ENCODE results near the gene TMSB15C.
A peak's percentile ranks its signal among the peaks of the same experiment; 100 is the strongest.
"Not testable (repeated sequence)": the region's sequence is repeated elsewhere in the genome, so short reads cannot be mapped to it uniquely, and the experiment has no call there.

The TMSB15C gene

DNA sequence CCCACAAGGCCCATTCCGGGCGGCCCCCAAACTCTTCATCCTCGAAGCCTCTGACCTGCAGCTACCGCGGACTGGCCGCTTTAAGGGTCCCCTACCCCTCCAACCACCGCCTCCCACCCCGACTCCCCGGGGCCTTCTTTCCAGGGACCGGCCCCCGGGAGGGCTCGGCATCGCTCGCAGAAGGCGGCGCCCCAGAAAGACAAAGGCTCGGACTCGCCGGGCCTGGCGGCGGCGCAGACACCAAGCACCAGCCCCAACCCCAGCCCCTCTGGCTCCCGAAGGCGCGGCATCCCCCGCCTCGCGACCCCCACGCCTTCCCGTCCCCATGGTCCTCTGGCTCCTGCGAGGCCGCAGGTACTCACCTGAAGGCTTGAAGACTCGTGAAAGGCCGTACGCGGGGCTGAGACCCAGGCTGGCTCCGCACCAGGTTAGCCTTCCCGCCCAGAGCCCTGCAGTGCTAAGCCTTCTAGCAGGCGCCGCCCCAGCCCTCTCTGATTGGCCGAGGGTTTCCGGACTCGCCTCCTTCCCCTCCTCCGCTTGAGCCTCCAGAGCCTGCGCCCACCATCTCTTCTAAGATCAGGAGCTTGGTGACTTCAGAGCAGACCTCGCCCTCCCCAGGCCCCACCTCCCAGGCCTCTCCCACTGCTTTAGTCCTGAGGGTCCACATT lies at the start of gene TMSB15C:
Gene TMSB15C, minus strand, starts transcription at position 459 of the 668 bp plus-strand sequence.
- not testable (repeated sequence) for H3K27ac Mint-ChIP-seq; H3K36me3 Mint-ChIP-seq (ENCODE audit: low read depth); H3K9me3 Mint-ChIP-seq; H3K4me1 Mint-ChIP-seq (ENCODE audit: low read depth); H3K27me3 Mint-ChIP-seq (ENCODE audit: low read depth); H3K4me3 Mint-ChIP-seq; DNase-seq (ENCODE audit: low spot score)

GRCh38 chrX:104122829-104123228 lies 46.8 kb upstream of the TMSB15C start:
- no peak for DNase-seq (ENCODE audit: low spot score)
- Mint-ChIP-seq H3K27ac (peak overlapping the region; percentile 68), H3K4me3 (peak overlapping the region; percentile 36), H3K36me3 (ENCODE audit: low read depth) (no peaks in the 10 kb centered on the region), H3K27me3 (ENCODE audit: low read depth) (no peaks in the 10 kb centered on the region), H3K4me1 (ENCODE audit: low read depth) (peaks cover 14% of the 10 kb centered on the region), H3K9me3 (no peaks in the 10 kb centered on the region)

DNA sequence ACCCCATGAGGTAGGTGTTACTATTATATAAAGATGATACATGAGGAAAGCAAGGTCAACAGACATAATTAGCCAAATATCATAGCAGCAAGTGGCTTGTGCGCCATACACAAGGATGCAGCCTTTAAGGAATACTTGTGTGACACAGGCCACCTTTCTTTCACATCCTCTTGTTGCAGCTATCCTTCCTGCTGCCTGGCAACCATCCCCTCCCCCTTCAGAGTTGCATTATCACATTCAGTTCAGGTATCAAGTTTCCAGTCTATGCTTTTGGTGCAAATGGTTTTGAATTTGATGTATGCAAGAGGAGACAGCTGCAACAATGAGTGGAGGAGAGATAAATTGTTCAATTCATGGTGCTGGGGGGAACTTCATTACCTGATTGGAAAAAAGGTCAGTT lies 42.7 kb upstream of the TMSB15C start:
- H3K4me1 Mint-ChIP-seq (ENCODE audit: low read depth) = peaks cover 17% of the 10 kb centered on the region
- no peak overlapping the region for H3K27ac Mint-ChIP-seq
- peaks cover 2% of the 10 kb centered on the region for H3K27me3 Mint-ChIP-seq (ENCODE audit: low read depth)
- H3K36me3 Mint-ChIP-seq (ENCODE audit: low read depth) = no peaks in the 10 kb centered on the region
- DNase-seq (ENCODE audit: low spot score) = no peak
- no peaks in the 10 kb centered on the region for H3K9me3 Mint-ChIP-seq
- H3K4me3 Mint-ChIP-seq = no peak overlapping the region

DNA sequence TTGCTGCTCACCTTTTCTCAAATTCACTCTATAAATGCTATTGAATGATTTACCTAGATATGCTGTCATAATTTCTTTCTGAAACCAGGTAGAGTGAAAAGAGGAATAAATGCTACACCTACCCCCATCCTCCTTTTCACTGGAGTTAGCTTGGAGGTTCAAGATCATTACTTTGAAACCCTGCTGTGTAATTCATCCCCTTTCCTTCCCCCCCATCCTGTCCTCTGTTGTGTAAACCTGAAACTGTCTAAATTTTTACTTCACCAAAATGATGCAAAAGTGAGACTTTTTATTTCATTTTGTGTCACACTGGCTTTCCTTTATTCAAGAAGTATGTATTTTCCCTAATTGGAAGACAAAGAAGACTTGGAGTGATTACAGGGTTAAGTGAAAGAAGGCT lies 41.7 kb upstream of the TMSB15C start:
- H3K27ac Mint-ChIP-seq = no peak overlapping the region
- H3K4me1 Mint-ChIP-seq (ENCODE audit: low read depth) = peaks cover 15% of the 10 kb centered on the region
- DNase-seq (ENCODE audit: low spot score) = no peak

GRCh38 chrX:104113222-104113965 lies 37.4 kb upstream of the TMSB15C start:
- peak overlapping the region; percentile 7 for H3K27ac Mint-ChIP-seq

More for the DNA sequence above, 41.7 kb upstream of the TMSB15C start:
- H3K4me3 Mint-ChIP-seq = no peak overlapping the region
- H3K9me3 Mint-ChIP-seq = no peaks in the 10 kb centered on the region
- H3K36me3 Mint-ChIP-seq (ENCODE audit: low read depth) = no peaks in the 10 kb centered on the region
- peaks cover 9% of the 10 kb centered on the region for H3K27me3 Mint-ChIP-seq (ENCODE audit: low read depth)

DNA sequence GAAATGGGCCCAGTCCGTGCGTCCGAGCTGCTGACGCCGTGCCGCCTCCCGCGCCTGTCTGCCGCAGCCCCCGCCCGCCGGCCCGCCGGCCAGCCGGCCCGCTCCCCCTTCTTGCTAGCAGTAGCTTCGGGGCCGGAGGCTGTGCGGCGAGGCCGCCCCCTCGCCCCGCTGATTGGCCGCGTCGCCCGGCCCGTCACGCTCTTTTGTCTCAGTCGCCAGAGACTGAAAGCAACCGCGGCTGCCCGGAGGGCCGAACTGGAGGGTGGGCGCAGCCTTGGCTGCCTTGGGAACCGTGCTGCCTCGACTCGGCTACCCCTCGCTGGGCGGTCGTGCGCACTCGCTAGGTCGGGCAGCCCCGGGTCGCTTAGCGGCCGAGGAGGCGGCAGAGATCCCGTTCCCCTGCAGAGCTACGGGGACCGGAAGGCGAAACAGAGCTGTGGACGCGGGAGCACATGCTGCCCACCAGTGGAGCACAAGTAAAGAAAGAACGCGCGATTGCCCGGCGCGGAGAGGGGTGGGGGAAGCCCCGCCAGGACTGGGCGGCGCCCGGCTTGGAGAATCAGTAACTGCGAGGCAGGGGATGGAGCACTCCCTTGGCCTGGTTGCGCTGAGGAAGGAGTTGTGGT lies 36.4 kb upstream of the TMSB15C start, which contains the start of gene ZCCHC18:
Gene ZCCHC18, plus strand, starts transcription at position 198 of the 626 bp plus-strand sequence. CDS start 1,589 bp downstream, outside the sequence.
- no peaks in the 10 kb centered on the region for H3K9me3 Mint-ChIP-seq
- peak within 1 kb of the TSS; percentile 67 for H3K27ac Mint-ChIP-seq
- no peaks in the 10 kb centered on the region for H3K36me3 Mint-ChIP-seq (ENCODE audit: low read depth)
- DNase-seq (ENCODE audit: low spot score) = peak; percentile 13
- peaks cover 22% of the 10 kb centered on the region for H3K4me1 Mint-ChIP-seq (ENCODE audit: low read depth)
- peaks cover 8% of the 10 kb centered on the region for H3K27me3 Mint-ChIP-seq (ENCODE audit: low read depth)
- peak within 1 kb of the TSS; percentile 84 for H3K4me3 Mint-ChIP-seq

More at GRCh38 chrX:104113222-104113965, 37.4 kb upstream of the TMSB15C start:
- Mint-ChIP-seq H3K9me3 (no peaks in the 10 kb centered on the region), H3K4me3 (peak overlapping the region; percentile 84), H3K4me1 (ENCODE audit: low read depth) (peaks cover 25% of the 10 kb centered on the region), H3K27me3 (ENCODE audit: low read depth) (peaks cover 10% of the 10 kb centered on the region), H3K36me3 (ENCODE audit: low read depth) (no peaks in the 10 kb centered on the region)
- DNase-seq (ENCODE audit: low spot score) = peak; percentile 25

DNA sequence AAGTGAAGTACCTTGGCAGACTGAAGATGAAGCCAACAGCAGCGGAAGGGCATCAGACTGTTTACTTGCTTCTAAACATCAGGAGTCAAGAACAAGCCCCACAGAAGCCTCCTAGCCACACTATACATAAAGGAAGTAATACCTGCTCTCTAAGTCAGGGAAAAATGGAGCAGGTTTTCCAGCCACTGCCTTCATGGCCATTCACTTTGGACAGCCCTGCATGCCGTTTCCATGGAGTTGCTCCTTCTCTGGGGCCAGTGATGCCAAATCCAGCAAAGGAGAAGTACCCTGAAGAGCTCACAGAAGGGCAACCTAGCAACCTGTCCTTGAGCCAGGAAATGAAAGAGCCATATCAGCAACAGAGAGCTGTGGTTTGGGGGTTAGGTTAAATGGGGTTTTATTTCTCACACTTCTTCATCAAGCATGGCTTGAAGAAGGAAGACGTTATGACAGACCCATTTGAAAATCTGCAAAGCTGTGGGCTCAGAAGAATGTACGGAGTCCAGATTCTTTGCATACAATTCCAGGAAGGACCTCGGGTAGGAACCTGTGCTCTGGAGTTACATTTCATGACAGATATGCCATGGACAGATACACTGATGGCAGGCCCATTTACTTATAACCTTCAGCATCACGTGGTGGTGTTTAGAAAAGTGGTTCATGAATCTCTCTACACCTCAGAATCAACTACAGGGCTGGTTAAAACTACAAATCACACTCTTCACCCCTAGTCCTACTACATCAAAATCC lies 34.6 kb upstream of the TMSB15C start:
- DNase-seq (ENCODE audit: low spot score); H3K36me3 Mint-ChIP-seq (ENCODE audit: low read depth); H3K27ac Mint-ChIP-seq; H3K9me3 Mint-ChIP-seq; H3K4me3 Mint-ChIP-seq: not testable (repeated sequence)
- H3K4me1 Mint-ChIP-seq (ENCODE audit: low read depth) = peaks cover 22% of the 10 kb centered on the region
- peaks cover 11% of the 10 kb centered on the region for H3K27me3 Mint-ChIP-seq (ENCODE audit: low read depth)

GRCh38 chrX:104108955-104109354 lies 32.9 kb upstream of the TMSB15C start:
- DNase-seq (ENCODE audit: low spot score) = no peak
- H3K4me1 Mint-ChIP-seq (ENCODE audit: low read depth) = peaks cover 22% of the 10 kb centered on the region
- peaks cover 11% of the 10 kb centered on the region for H3K27me3 Mint-ChIP-seq (ENCODE audit: low read depth)
- H3K36me3 Mint-ChIP-seq (ENCODE audit: low read depth) = no peaks in the 10 kb centered on the region
- no peak overlapping the region for H3K4me3 Mint-ChIP-seq
- H3K9me3 Mint-ChIP-seq = no peaks in the 10 kb centered on the region
- H3K27ac Mint-ChIP-seq = no peak overlapping the region

GRCh38 chrX:104105330-104106262 lies 29.6 kb upstream of the TMSB15C start:
- Mint-ChIP-seq H3K27me3 (ENCODE audit: low read depth) (peaks cover 3% of the 10 kb centered on the region), H3K9me3 (no peaks in the 10 kb centered on the region), H3K4me1 (ENCODE audit: low read depth) (peaks cover 6% of the 10 kb centered on the region), H3K4me3 (no peak overlapping the region), H3K27ac (no peak overlapping the region), H3K36me3 (ENCODE audit: low read depth) (no peaks in the 10 kb centered on the region)
- no peak for DNase-seq (ENCODE audit: low spot score)

DNA sequence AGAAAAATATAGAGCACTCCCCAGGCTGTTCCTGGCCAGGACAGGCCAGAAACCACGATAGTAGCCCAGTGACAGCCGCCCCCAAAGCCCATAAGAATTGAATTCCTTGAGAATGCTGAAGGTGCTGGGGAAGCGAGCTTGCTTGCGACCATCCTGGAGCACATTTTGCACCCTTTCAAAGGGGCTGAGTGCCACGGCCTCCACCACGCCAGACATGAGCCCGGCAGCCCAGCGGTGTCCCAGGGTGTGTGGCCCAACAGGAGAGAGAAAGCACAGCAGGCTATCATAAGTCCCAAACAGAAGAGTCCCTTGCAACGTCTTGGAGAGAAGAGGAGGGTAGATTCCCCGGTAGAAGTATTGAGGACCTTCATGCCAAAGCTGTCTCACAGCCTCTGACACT lies 28.6 kb upstream of the TMSB15C start:
- peaks cover 5% of the 10 kb centered on the region for H3K27me3 Mint-ChIP-seq (ENCODE audit: low read depth)
- peaks cover 6% of the 10 kb centered on the region for H3K4me1 Mint-ChIP-seq (ENCODE audit: low read depth)
- no peaks in the 10 kb centered on the region for H3K9me3 Mint-ChIP-seq
- H3K4me3 Mint-ChIP-seq = no peak overlapping the region
- H3K27ac Mint-ChIP-seq = no peak overlapping the region
- no peak for DNase-seq (ENCODE audit: low spot score)
- no peaks in the 10 kb centered on the region for H3K36me3 Mint-ChIP-seq (ENCODE audit: low read depth)

DNA sequence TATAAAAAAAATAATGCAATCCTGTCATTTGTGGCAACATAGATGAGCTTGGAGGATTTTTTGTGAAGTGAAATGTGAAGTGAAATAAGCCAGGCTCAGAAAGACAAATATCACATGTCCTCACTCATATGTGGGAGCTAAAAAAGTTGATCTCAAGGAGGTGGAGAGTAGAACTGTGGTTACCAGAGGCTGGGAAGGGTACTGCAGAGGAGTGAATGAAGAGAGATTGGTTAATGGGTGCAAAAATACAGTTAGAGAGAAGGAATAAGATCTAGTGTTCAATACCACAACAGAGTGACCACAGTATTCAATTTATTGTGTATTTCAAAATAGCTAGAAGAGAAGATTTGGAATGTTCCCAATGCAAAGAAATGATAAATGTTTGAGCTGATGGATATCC lies 22.9 kb upstream of the TMSB15C start:
- H3K27me3 Mint-ChIP-seq (ENCODE audit: low read depth) = peaks cover 14% of the 10 kb centered on the region
- H3K9me3 Mint-ChIP-seq = no peaks in the 10 kb centered on the region
- H3K36me3 Mint-ChIP-seq (ENCODE audit: low read depth) = no peaks in the 10 kb centered on the region
- no peak for DNase-seq (ENCODE audit: low spot score)
- no peak overlapping the region for H3K4me3 Mint-ChIP-seq
- H3K4me1 Mint-ChIP-seq (ENCODE audit: low read depth) = peaks cover 2% of the 10 kb centered on the region
- H3K27ac Mint-ChIP-seq = no peak overlapping the region

- DNase-seq (ENCODE audit: low spot score) = peak; percentile 13
- peaks cover 14% of the 10 kb centered on the region for H3K27me3 Mint-ChIP-seq (ENCODE audit: low read depth)
- no peak overlapping the region for H3K4me3 Mint-ChIP-seq
- no peaks in the 10 kb centered on the region for H3K36me3 Mint-ChIP-seq (ENCODE audit: low read depth)
- H3K27ac Mint-ChIP-seq = no peak overlapping the region
- H3K9me3 Mint-ChIP-seq = no peaks in the 10 kb centered on the region
- peaks cover 2% of the 10 kb centered on the region for H3K4me1 Mint-ChIP-seq (ENCODE audit: low read depth)
These were observed 22.2 kb upstream of the TMSB15C start for GRCh38 chrX:104098151-104098808.
